ENCODE data around the gene SERPINF2.

DNA sequence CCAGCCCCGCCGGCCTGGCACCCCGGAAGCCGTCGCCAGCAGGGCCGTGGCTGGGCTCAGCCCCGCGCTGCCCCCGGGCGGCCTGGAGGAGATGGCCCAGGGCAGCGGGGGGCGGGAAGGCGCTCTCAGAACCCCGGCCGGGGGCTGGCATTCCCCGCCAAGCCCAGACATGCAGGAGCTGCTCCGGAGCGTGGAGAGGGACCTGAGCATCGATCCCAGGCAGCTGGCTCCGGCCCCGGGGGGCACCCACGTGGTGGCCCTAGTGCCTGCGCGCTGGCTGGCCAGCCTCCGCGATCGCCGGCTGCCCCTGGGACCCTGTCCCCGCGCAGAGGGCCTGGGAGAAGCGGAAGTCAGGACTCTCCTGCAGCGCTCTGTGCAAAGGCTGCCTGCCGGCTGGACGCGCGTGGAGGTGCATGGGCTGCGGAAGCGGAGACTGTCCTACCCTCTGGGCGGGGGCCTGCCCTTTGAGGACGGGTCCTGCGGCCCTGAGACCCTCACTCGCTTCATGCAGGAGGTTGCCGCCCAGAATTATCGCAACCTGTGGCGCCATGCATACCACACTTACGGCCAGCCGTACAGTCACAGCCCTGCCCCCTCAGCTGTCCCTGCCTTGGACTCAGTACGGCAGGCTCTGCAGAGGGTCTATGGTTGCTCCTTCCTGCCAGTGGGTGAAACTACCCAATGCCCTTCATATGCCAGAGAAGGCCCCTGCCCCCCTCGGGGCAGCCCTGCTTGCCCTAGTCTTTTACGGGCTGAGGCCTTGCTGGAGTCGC is 17.6 kb upstream of the SERPINF2 start:
- TF ChIP-seq, protein P1, sequence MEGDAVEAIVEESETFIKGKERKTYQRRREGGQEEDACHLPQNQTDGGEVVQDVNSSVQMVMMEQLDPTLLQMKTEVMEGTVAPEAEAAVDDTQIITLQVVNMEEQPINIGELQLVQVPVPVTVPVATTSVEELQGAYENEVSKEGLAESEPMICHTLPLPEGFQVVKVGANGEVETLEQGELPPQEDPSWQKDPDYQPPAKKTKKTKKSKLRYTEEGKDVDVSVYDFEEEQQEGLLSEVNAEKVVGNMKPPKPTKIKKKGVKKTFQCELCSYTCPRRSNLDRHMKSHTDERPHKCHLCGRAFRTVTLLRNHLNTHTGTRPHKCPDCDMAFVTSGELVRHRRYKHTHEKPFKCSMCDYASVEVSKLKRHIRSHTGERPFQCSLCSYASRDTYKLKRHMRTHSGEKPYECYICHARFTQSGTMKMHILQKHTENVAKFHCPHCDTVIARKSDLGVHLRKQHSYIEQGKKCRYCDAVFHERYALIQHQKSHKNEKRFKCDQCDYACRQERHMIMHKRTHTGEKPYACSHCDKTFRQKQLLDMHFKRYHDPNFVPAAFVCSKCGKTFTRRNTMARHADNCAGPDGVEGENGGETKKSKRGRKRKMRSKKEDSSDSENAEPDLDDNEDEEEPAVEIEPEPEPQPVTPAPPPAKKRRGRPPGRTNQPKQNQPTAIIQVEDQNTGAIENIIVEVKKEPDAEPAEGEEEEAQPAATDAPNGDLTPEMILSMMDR (IDR thresholded peaks at IDR 0.05; ENCODE audit: borderline replicate concordance, extremely low read depth, low read length, poor library complexity, severe bottlenecking): peak; percentile 28
- no peak for TF ChIP-seq EZH2 (IDR thresholded peaks at IDR 0.05; ENCODE audit: borderline replicate concordance, low read depth, low read length, severe bottlenecking)

Data from DND-41 (cell line).